Adrenal gland (tissue), 12 donors: ENCODE measurements around the gene UBE2QL1. TPM values are rescaled to one million over a fixed set of nuclear protein-coding genes. Genes with fewer than 3 reads are reported as not detected.
A peak's percentile ranks its signal among the peaks of the same experiment; 100 is the strongest.
"Not testable (repeated sequence)": the region's sequence is repeated elsewhere in the genome, so short reads cannot be mapped to it uniquely, and the experiment has no call there.

Experiments used
- DNase-seq, 7 donors: peaks; one replicate each; pipeline ENCODE4 v3.0.0-alpha.2; 2019 to 2020
- H3K27ac ChIP-seq, 5 donors: fragments of 200-600 bp; sonication (generic) in 4 of 5; 1 replicate in 3 of 5; 2 replicates in 2 of 5; pipeline versions ENCODE4 v1.5.1 to v1.8.0; 2016 to 2020; ENCODE audit warnings: mild to moderate bottlenecking in 1 of 5
- H3K27me3 ChIP-seq: fragments of 200-600 bp; 2 replicates; pipeline ENCODE4 v1.8.0; 2021
- H3K36me3 ChIP-seq, 2 donors: fragments of 200-600 bp; replicated peaks in 1 of 2; 1 replicate in 1 of 2; 2 replicates in 1 of 2; pipeline versions ENCODE4 v1.5.1 to v1.8.0; 2018 to 2022
- H3K4me1 ChIP-seq, 2 donors: fragments of 200-600 bp; replicated peaks in 1 of 2; 1 replicate in 1 of 2; 2 replicates in 1 of 2; pipeline versions ENCODE4 v1.5.1 to v1.8.0; 2018 to 2021
- H3K4me3 ChIP-seq, 4 donors: fragments of 200-600 bp; sonication (generic) in 3 of 4; one replicate each; pipeline ENCODE4 v1.5.1; 2016 to 2018
- H3K9me3 ChIP-seq, 3 donors: fragments of 200-600 bp; sonication (generic) in 1 of 3; replicated peaks in 1 of 3; 1 replicate in 2 of 3; 2 replicates in 1 of 3; pipeline versions ENCODE4 v1.5.1 to v1.8.0; 2016 to 2021
- CTCF ChIP-seq, 6 experiments: fragments of 450-650 bp in 4 of 6; fragments of 200-600 bp in 2 of 6; sonication (generic) in 1 of 6; IDR thresholded peaks; 1 replicate in 5 of 6; 2 replicates in 1 of 6; pipeline versions ENCODE4 v1.5.1 to v1.8.0; 2016 to 2021; ENCODE audit warnings: antibody characterized with exemption in 6 of 6, mild to moderate bottlenecking in 2 of 6, moderate library complexity in 1 of 6
- POLR2A ChIP-seq, 2 donors: fragments of 450-650 bp; IDR thresholded peaks; one replicate each; pipeline ENCODE4 v1.6.1; 2017; ENCODE audit warnings: antibody characterized with exemption in 2 of 2, mild to moderate bottlenecking in 2 of 2, moderate library complexity in 1 of 2
- WGBS, 4 donors: extraction: QIAGEN DNeasy Blood & Tissue Kit in 2 of 4; methylation state at CpG; one replicate each; pipeline versions ENCODE4 v1.1.5 to v1.1.7; 2013 to 2017; 5-methylcytosine and 5-hydroxymethylcytosine counted together
- intact Hi-C, 2 donors: fragments of 100-400 bp; cut with DNase I; formaldehyde crosslinking; loops; one replicate each; pipeline versions ENCODE4 v1.14.1 to v1.15.0; 2022 to 2023
- polyA plus RNA-seq, 3 donors: library from polyadenylated mRNA; stranded (reverse); fragments of 200-250 nt in 2 of 3; fragments of 350-450 nt in 1 of 3; fragmentation: Illumina TruSeq in 1 of 3; extraction: RNeasy Lipid Tissue Mini Kit (QIAGEN cat#74804) in 1 of 3; gene quantifications; one replicate each; pipeline ENCODE4 v1.2.3, GENCODE V29; 2013 to 2014
- total RNA-seq, 9 donors: library from RNA; depleted of rRNA in 4 of 9; stranded (reverse); fragments of >200 nt in 4 of 9; fragments of 120-200 nt in 1 of 9; fragmentation: NEBNext Ultra II Directional in 1 of 9; extraction: Animal tissue kit (Norgen Biotek cat#: 25700) in 1 of 9; gene quantifications; one replicate each; pipeline versions ENCODE4 v1.1.0 to v1.2.4, GENCODE V29; 2013 to 2023
- donor health status: healthy with polysubstance abuse.
- donor health status: Bipolar disorder and iron deficiency.
- donor health status: DM: yes; HTN: yes; CAD: no.
- donor health status: DM: no; HTN: no; CAD: no.
- donor health status: DM: no; HTN: no; CAD: no.
- donor health status: DM: yes; HTN: yes; CAD: no.

Gene UBE2QL1
- total and polyA plus RNA-seq, 12 donors: 0.12 to 3.4 (median 1.1) TPM

DNA sequence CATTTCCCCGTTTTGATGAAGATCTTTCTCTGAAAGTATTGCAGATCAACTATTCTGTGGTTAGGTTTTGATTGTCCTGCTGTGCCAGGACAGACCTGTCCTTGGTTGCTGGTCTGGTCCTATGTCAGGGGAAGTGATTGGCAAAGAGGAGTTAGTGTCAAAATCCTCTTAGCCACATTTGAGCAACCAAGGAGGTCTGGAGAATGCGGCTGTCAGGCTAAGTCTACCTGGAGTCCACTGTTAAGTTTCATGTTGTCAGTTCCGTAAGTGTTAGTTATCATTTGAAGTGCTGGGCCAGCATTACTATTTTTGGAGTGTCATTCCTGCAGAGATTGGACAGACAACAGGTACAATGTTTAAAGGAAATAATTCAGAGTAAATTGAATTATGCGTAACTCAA, 62.3 kb downstream of the UBE2QL1 start:
- intact Hi-C loops: no loop called here
- no peak overlapping the region for H3K27ac ChIP-seq
- H3K9me3 ChIP-seq: no peaks in the 10 kb centered on the region
- 90 to 95% (median 93%) methylated on average over 4 of the region's 4 CpGs for WGBS, 4 donors
- no peak overlapping the region for H3K4me3 ChIP-seq
- TF ChIP-seq POLR2A (IDR thresholded peaks at IDR 0.05) (no peak), CTCF (IDR thresholded peaks at IDR 0.05) (no peak)
- DNase-seq: no peak
- no peaks in the 10 kb centered on the region for H3K36me3 ChIP-seq
- no peaks in the 10 kb centered on the region for H3K4me1 ChIP-seq
- H3K27me3 ChIP-seq: no peaks in the 10 kb centered on the region

GRCh38 chr5:6515812-6516211, 67.2 kb downstream of the UBE2QL1 start:
- H3K27ac ChIP-seq, H3K4me1 ChIP-seq, H3K27me3 ChIP-seq, H3K4me3 ChIP-seq, DNase-seq, H3K9me3 ChIP-seq, H3K36me3 ChIP-seq, intact Hi-C loops: not testable (repeated sequence)
- 82 to 88% (median 85%) methylated on average over 5 of the region's 5 CpGs for WGBS, 4 donors

- no peaks in the 10 kb centered on the region for H3K27me3 ChIP-seq
- no peak for DNase-seq
- no peaks in the 10 kb centered on the region for H3K36me3 ChIP-seq
- no peak overlapping the region for H3K4me3 ChIP-seq
- 41 to 49% (median 44%) methylated on average over 4 of the region's 4 CpGs for WGBS, 4 donors
- H3K27ac ChIP-seq: no peak overlapping the region
- H3K4me1 ChIP-seq: no peaks in the 10 kb centered on the region
- TF ChIP-seq POLR2A (IDR thresholded peaks at IDR 0.05) (no peak), CTCF (IDR thresholded peaks at IDR 0.05) (no peak)
- intact Hi-C loops: no loop called here
- H3K9me3 ChIP-seq: no peaks in the 10 kb centered on the region
Measured at GRCh38 chr5:6516823-6517222, 68.2 kb downstream of the UBE2QL1 start.

GRCh38 chr5:6517510-6517909, 68.9 kb downstream of the UBE2QL1 start:
- intact Hi-C loops: no loop called here
- H3K4me3 ChIP-seq: peak overlapping the region in 1 of 4 donors; percentile 12
- 58 to 68% (median 66%) methylated on average over 6 of the region's 6 CpGs for WGBS, 4 donors
- TF ChIP-seq CTCF (IDR thresholded peaks at IDR 0.05): no peak
- no peak for TF ChIP-seq POLR2A (IDR thresholded peaks at IDR 0.05)
- no peaks in the 10 kb centered on the region for H3K4me1 ChIP-seq
- H3K36me3 ChIP-seq: no peaks in the 10 kb centered on the region
- DNase-seq: no peak
- no peaks in the 10 kb centered on the region for H3K9me3 ChIP-seq
- no peak overlapping the region for H3K27ac ChIP-seq
- no peaks in the 10 kb centered on the region for H3K27me3 ChIP-seq

DNA sequence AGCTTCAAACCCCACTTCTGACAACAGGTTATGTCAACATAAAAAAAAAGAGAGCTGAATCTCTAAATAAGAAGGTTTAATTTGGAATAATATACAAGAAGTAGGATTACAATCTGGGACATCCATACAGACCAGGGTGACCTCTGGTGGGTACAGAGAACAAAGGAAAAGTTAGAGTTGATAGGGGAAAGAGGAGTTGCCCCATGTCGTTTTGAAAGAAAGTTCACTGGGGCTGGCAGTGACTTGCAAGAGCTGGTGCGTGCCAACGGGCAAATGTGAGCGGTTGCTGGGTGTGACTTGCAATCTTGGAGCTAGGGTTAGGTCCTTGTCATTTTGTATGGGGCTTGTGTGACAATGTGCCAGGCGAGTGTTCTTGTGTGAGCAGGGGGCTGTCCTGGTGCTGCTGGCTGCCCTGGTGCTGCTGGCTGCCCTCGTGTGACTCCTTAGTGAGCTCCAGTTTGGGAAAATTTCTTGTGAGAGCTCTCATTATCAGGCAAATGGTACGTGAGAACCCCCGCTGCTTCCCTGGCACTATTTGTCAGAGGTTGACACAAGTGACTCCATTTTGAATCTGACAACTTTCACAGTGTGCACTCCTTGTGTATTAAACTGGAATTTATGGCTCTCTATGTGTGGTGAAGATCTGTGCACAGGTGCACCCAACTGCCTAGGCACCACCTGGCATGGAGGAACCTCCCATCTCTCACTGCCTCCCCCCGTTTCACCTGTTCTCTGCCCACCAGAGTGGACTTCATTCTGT, 69.8 kb downstream of the UBE2QL1 start:
- WGBS, 4 donors: 79 to 87% (median 82%) methylated on average over 8 to 9 of the region's 9 CpGs
- Histone ChIP-seq H3K4me3 (no peak overlapping the region), H3K36me3 (no peaks in the 10 kb centered on the region), H3K9me3 (no peaks in the 10 kb centered on the region), H3K4me1 (no peaks in the 10 kb centered on the region), H3K27me3 (no peaks in the 10 kb centered on the region), H3K27ac (peak overlapping the region in 1 of 5 donors; percentile 49)
- DNase-seq: no peak
- intact Hi-C loops: no loop called here
- no peak for TF ChIP-seq POLR2A (IDR thresholded peaks at IDR 0.05)
- TF ChIP-seq CTCF (IDR thresholded peaks at IDR 0.05): no peak
